HepG2 (cell line): ENCODE measurements around the gene PKP4. TPM values are rescaled to one million over a fixed set of nuclear protein-coding genes. Genes with fewer than 3 reads are reported as not detected.
"Not testable (repeated sequence)": the region's sequence is repeated elsewhere in the genome, so short reads cannot be mapped to it uniquely, and the experiment has no call there.

Experiments
- FOXO1 ChIP-seq: sonication (generic); formaldehyde crosslinking; IDR thresholded peaks from 2 replicates; pipeline ENCODE4 v1.4.0; 2020; ENCODE audit warnings: missing genetic modification reagents
- GATAD2A ChIP-seq: IDR thresholded peaks from 2 replicates; pipeline ENCODE4 v1.6.1; 2016
- MXD3 ChIP-seq: IDR thresholded peaks from 2 replicates; pipeline ENCODE4 v1.6.1; 2016; ENCODE audit warnings: mild to moderate bottlenecking, missing biosample characterization, missing genetic modification reagents
- PPARG ChIP-seq: conservative IDR thresholded peaks from 2 replicates; pipeline ENCODE4 v1.6.1; 2016; ENCODE audit warnings: missing biosample characterization, missing genetic modification reagents
- RNF219 ChIP-seq: sonication (generic); formaldehyde crosslinking; IDR thresholded peaks from 2 replicates; pipeline ENCODE4 v1.5.0; 2020; ENCODE audit warnings: mild to moderate bottlenecking, missing genetic modification reagents
- SOX6 ChIP-seq, 2 experiments: fragments of 450-650 bp in 1 of 2; sonication (generic) in 1 of 2; formaldehyde crosslinking in 1 of 2; IDR thresholded peaks; 2 replicates each; pipeline versions ENCODE4 v1.4.0 to v1.6.1; 2017 to 2020; ENCODE audit warnings: antibody characterized with exemption in 1 of 2, mild to moderate bottlenecking in 1 of 2, missing genetic modification reagents in 1 of 2
- TOE1 ChIP-seq: sonication (generic); formaldehyde crosslinking; IDR thresholded peaks from 2 replicates; pipeline ENCODE4 v1.4.0; 2020; ENCODE audit warnings: mild to moderate bottlenecking, missing genetic modification reagents
- YEATS4 ChIP-seq: sonication (generic); formaldehyde crosslinking; IDR thresholded peaks from 2 replicates; pipeline ENCODE4 v1.4.0; 2020; ENCODE audit warnings: missing genetic modification reagents, borderline replicate concordance
- ZNF350 ChIP-seq: sonication (generic); formaldehyde crosslinking; IDR thresholded peaks from 2 replicates; pipeline ENCODE4 v1.4.0; 2020; ENCODE audit warnings: mild to moderate bottlenecking, low read depth, missing genetic modification reagents, borderline replicate concordance
- polyA plus RNA-seq, 8 experiments: library from polyadenylated mRNA; depleted of rRNA in 3 of 8; stranded (reverse) in 7 of 8; unstranded in 1 of 8; fragments of >200 nt; fragmentation: Illumina TruSeq in 4 of 8; extraction: Trizol in 4 of 8; gene quantifications; 2 replicates each; pipeline versions ENCODE4 v1.2.1 to v1.2.3, GENCODE V29; 2011 to 2016; ENCODE audit warnings: low read depth in 4 of 8, missing spikeins in 1 of 8, mixed read lengths in 1 of 8; ENCODE audit not compliant: insufficient read depth in 1 of 8
- total RNA-seq, 5 experiments: library from RNA; depleted of rRNA; stranded (reverse); fragments of >200 nt; fragmentation: Illumina TruSeq; extraction: Trizol; gene quantifications; 2 replicates each; pipeline ENCODE4 v1.2.3, GENCODE V29; 2016; ENCODE audit warnings: low read depth in 1 of 5
- TF ChIP-seq, protein P1 (sequence below): sonication (generic); formaldehyde crosslinking; IDR thresholded peaks from 2 replicates; pipeline ENCODE4 v1.5.1; 2020; ENCODE audit warnings: mild to moderate bottlenecking, missing genetic modification reagents, borderline replicate concordance
- TF ChIP-seq, protein P2 (sequence below): sonication (generic); formaldehyde crosslinking; IDR thresholded peaks from 2 replicates; pipeline ENCODE4 v1.4.0; 2020; ENCODE audit warnings: mild to moderate bottlenecking, missing genetic modification reagents
- TF ChIP-seq, protein P3 (sequence below): sonication (generic); formaldehyde crosslinking; IDR thresholded peaks from 2 replicates; pipeline ENCODE4 v1.5.0; 2020; ENCODE audit warnings: mild to moderate bottlenecking, missing genetic modification reagents, borderline replicate concordance
- TF ChIP-seq, protein P4 (sequence below), 2 experiments: IDR thresholded peaks; 2 replicates each; pipeline ENCODE4 v1.6.1; 2011 to 2012; ENCODE audit warnings: low read length in 2 of 2, borderline replicate concordance in 1 of 2, low read depth in 1 of 2, mild to moderate bottlenecking in 1 of 2, moderate library complexity in 1 of 2

The PKP4 gene
- total and polyA plus RNA-seq, 2 of the 13 experiments (the other 11 are each of a cell fraction or from before 2014, with no cell fraction given): 80.9 to 90.5 TPM

DNA sequence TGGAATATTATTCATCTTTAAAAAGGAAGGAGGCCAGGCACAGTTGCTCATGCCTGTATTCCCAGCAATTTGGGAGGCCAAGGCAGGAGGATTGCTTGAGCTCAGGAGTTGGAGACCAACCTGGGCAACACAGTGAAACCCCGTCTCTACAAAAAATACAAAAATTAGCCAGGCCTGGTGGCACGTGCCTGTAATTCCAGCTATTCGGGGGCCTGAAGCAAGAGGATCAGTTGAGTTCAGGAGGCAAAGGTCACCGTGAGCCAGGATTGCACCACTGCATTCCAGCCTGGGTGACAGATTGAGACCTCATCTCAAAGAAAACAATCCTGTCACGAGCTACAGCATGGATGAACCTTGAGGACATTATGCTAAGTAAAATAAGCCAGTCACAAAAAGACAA lies 239.0 kb downstream of the PKP4 start (continued):
- TF ChIP-seq RNF219 (peak; percentile 84; the same call in 1 of the 2 replicates), FOXO1 (CRISPR knock-in tag) (peak; percentile 93), GATAD2A (CRISPR knock-in tag) (peak; percentile 97), TOE1 (CRISPR knock-in tag) (0 out of 2 replicates have a peak, but pooled peaks have one; percentile 74), ZNF350 (CRISPR knock-in tag) (peak; percentile 79; the same call in 1 of the 2 replicates), PPARG (CRISPR knock-in tag) (peak; percentile 77), MXD3 (CRISPR knock-in tag) (peak; percentile 28; the same call in 1 of the 2 replicates), YEATS4 (CRISPR knock-in tag) (peak; percentile 65; the same call in 1 of the 2 replicates), SOX6 (CRISPR knock-in tag; IDR thresholded peaks at IDR 0.05) (peak; percentile 95)
- TF ChIP-seq, protein P1, sequence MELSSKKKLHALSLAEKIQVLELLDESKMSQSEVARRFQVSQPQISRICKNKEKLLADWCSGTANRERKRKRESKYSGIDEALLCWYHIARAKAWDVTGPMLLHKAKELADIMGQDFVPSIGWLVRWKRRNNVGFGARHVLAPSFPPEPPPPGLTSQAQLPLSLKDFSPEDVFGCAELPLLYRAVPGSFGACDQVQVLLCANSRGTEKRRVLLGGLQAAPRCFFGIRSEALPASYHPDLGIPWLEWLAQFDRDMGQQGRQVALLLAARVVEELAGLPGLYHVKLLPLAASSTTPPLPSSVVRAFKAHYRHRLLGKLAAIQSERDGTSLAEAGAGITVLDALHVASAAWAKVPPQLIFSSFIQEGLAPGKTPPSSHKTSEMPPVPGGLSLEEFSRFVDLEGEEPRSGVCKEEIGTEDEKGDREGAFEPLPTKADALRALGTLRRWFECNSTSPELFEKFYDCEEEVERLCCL (CRISPR knock-in tag): 0 out of 2 replicates have a peak, but pooled peaks have one; percentile 31
- TF ChIP-seq, protein P2, sequence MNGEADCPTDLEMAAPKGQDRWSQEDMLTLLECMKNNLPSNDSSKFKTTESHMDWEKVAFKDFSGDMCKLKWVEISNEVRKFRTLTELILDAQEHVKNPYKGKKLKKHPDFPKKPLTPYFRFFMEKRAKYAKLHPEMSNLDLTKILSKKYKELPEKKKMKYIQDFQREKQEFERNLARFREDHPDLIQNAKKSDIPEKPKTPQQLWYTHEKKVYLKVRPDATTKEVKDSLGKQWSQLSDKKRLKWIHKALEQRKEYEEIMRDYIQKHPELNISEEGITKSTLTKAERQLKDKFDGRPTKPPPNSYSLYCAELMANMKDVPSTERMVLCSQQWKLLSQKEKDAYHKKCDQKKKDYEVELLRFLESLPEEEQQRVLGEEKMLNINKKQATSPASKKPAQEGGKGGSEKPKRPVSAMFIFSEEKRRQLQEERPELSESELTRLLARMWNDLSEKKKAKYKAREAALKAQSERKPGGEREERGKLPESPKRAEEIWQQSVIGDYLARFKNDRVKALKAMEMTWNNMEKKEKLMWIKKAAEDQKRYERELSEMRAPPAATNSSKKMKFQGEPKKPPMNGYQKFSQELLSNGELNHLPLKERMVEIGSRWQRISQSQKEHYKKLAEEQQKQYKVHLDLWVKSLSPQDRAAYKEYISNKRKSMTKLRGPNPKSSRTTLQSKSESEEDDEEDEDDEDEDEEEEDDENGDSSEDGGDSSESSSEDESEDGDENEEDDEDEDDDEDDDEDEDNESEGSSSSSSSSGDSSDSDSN (CRISPR knock-in tag): 0 out of 2 replicates have a peak, but pooled peaks have one; percentile 33
- TF ChIP-seq, protein P3, sequence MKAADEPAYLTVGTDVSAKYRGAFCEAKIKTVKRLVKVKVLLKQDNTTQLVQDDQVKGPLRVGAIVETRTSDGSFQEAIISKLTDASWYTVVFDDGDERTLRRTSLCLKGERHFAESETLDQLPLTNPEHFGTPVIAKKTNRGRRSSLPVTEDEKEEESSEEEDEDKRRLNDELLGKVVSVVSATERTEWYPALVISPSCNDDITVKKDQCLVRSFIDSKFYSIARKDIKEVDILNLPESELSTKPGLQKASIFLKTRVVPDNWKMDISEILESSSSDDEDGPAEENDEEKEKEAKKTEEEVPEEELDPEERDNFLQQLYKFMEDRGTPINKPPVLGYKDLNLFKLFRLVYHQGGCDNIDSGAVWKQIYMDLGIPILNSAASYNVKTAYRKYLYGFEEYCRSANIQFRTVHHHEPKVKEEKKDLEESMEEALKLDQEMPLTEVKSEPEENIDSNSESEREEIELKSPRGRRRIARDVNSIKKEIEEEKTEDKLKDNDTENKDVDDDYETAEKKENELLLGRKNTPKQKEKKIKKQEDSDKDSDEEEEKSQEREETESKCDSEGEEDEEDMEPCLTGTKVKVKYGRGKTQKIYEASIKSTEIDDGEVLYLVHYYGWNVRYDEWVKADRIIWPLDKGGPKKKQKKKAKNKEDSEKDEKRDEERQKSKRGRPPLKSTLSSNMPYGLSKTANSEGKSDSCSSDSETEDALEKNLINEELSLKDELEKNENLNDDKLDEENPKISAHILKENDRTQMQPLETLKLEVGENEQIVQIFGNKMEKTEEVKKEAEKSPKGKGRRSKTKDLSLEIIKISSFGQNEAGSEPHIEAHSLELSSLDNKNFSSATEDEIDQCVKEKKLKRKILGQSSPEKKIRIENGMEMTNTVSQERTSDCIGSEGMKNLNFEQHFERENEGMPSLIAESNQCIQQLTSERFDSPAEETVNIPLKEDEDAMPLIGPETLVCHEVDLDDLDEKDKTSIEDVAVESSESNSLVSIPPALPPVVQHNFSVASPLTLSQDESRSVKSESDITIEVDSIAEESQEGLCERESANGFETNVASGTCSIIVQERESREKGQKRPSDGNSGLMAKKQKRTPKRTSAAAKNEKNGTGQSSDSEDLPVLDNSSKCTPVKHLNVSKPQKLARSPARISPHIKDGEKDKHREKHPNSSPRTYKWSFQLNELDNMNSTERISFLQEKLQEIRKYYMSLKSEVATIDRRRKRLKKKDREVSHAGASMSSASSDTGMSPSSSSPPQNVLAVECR (CRISPR knock-in tag): peak; percentile 73; the same call in 1 of the 2 replicates
- TF ChIP-seq, protein P4, sequence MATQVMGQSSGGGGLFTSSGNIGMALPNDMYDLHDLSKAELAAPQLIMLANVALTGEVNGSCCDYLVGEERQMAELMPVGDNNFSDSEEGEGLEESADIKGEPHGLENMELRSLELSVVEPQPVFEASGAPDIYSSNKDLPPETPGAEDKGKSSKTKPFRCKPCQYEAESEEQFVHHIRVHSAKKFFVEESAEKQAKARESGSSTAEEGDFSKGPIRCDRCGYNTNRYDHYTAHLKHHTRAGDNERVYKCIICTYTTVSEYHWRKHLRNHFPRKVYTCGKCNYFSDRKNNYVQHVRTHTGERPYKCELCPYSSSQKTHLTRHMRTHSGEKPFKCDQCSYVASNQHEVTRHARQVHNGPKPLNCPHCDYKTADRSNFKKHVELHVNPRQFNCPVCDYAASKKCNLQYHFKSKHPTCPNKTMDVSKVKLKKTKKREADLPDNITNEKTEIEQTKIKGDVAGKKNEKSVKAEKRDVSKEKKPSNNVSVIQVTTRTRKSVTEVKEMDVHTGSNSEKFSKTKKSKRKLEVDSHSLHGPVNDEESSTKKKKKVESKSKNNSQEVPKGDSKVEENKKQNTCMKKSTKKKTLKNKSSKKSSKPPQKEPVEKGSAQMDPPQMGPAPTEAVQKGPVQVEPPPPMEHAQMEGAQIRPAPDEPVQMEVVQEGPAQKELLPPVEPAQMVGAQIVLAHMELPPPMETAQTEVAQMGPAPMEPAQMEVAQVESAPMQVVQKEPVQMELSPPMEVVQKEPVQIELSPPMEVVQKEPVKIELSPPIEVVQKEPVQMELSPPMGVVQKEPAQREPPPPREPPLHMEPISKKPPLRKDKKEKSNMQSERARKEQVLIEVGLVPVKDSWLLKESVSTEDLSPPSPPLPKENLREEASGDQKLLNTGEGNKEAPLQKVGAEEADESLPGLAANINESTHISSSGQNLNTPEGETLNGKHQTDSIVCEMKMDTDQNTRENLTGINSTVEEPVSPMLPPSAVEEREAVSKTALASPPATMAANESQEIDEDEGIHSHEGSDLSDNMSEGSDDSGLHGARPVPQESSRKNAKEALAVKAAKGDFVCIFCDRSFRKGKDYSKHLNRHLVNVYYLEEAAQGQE (IDR thresholded peaks at IDR 0.05; ENCODE audit: borderline replicate concordance in 1 of 2, low read depth in 1 of 2, low read length in 2 of 2): 0 out of 4 replicates have a peak, but pooled peaks of 1 of the 2 experiments have one; percentile 29
- not testable (repeated sequence) for TF ChIP-seq SOX6 (IDR thresholded peaks at IDR 0.05)
